Activated naive CD8-positive, alpha-beta T cell (primary cell): ENCODE results near the gene THSD1.
"Not testable (repeated sequence)": the region's sequence is repeated elsewhere in the genome, so short reads cannot be mapped to it uniquely, and the experiment has no call there.

ENCODE experiments used
- H3K27ac Mint-ChIP-seq: one replicate; pipeline ENCODE4 v1.8.0; 2021; ENCODE audit warnings: mixed read lengths
- H3K27me3 Mint-ChIP-seq: one replicate; pipeline ENCODE4 v1.8.0; 2021; ENCODE audit warnings: mixed read lengths
- H3K36me3 Mint-ChIP-seq: one replicate; pipeline ENCODE4 v1.8.0; 2021; ENCODE audit warnings: mixed read lengths
- H3K4me1 Mint-ChIP-seq: one replicate; pipeline ENCODE4 v1.8.0; 2021; ENCODE audit warnings: low read depth, mixed read lengths
- H3K4me3 Mint-ChIP-seq: one replicate; pipeline ENCODE4 v1.8.0; 2021; ENCODE audit warnings: mild to moderate bottlenecking, mixed read lengths
- H3K9me3 Mint-ChIP-seq: one replicate; pipeline ENCODE4 v1.8.0; 2021; ENCODE audit warnings: low read depth, mixed read lengths

The THSD1 gene

GRCh38 chr13:52353193-52353592, 52.8 kb downstream of the THSD1 start:
- Mint-ChIP-seq H3K4me3 (no peak overlapping the region), H3K27me3 (peaks cover 12% of the 10 kb centered on the region), H3K36me3 (peaks cover 2% of the 10 kb centered on the region), H3K4me1 (no peaks in the 10 kb centered on the region), H3K27ac (no peak overlapping the region), H3K9me3 (no peaks in the 10 kb centered on the region)

GRCh38 chr13:52348983-52349780, 56.8 kb downstream of the THSD1 start:
- peaks cover 9% of the 10 kb centered on the region for H3K27me3 Mint-ChIP-seq
- peaks cover 2% of the 10 kb centered on the region for H3K36me3 Mint-ChIP-seq
- no peaks in the 10 kb centered on the region for H3K9me3 Mint-ChIP-seq

GRCh38 chr13:52348071-52348470, 57.9 kb downstream of the THSD1 start:
- Mint-ChIP-seq H3K9me3 (no peaks in the 10 kb centered on the region), H3K36me3 (peaks cover 2% of the 10 kb centered on the region), H3K27me3 (peaks cover 9% of the 10 kb centered on the region), H3K27ac (no peak overlapping the region), H3K4me3 (no peak overlapping the region), H3K4me1 (peaks cover 2% of the 10 kb centered on the region)

More at GRCh38 chr13:52348983-52349780, 56.8 kb downstream of the THSD1 start:
- Mint-ChIP-seq H3K4me1 (no peaks in the 10 kb centered on the region), H3K4me3 (no peak overlapping the region), H3K27ac (no peak overlapping the region)

- Mint-ChIP-seq H3K27me3 (peaks cover 8% of the 10 kb centered on the region), H3K9me3 (no peaks in the 10 kb centered on the region), H3K27ac (no peak overlapping the region), H3K4me1 (peaks cover 2% of the 10 kb centered on the region), H3K36me3 (no peaks in the 10 kb centered on the region), H3K4me3 (no peak overlapping the region)
Observed at GRCh38 chr13:52345631-52346251, 60.2 kb downstream of the THSD1 start.

- Mint-ChIP-seq H3K4me1 (peaks cover 2% of the 10 kb centered on the region), H3K9me3 (no peaks in the 10 kb centered on the region), H3K27me3 (peaks cover 8% of the 10 kb centered on the region), H3K36me3 (no peaks in the 10 kb centered on the region), H3K27ac (no peak overlapping the region), H3K4me3 (no peak overlapping the region)
Observed at GRCh38 chr13:52345048-52345447, 60.9 kb downstream of the THSD1 start.

- Mint-ChIP-seq H3K27me3 (peaks cover 8% of the 10 kb centered on the region), H3K9me3 (no peaks in the 10 kb centered on the region), H3K27ac (no peak overlapping the region), H3K4me3 (no peak overlapping the region), H3K4me1 (peaks cover 2% of the 10 kb centered on the region), H3K36me3 (no peaks in the 10 kb centered on the region)
Observed at GRCh38 chr13:52344108-52344507, 61.9 kb downstream of the THSD1 start.

- not testable (repeated sequence) for H3K4me3 Mint-ChIP-seq, H3K36me3 Mint-ChIP-seq, H3K9me3 Mint-ChIP-seq, H3K4me1 Mint-ChIP-seq, H3K27me3 Mint-ChIP-seq, H3K27ac Mint-ChIP-seq
Observed at GRCh38 chr13:52342203-52342602, 63.8 kb downstream of the THSD1 start.

- not testable (repeated sequence) for H3K27ac Mint-ChIP-seq, H3K9me3 Mint-ChIP-seq, H3K36me3 Mint-ChIP-seq, H3K27me3 Mint-ChIP-seq, H3K4me3 Mint-ChIP-seq, H3K4me1 Mint-ChIP-seq
Observed at GRCh38 chr13:52337828-52338455, 68.0 kb downstream of the THSD1 start.

GRCh38 chr13:52334107-52334506, 71.9 kb downstream of the THSD1 start:
- not testable (repeated sequence) for H3K27ac Mint-ChIP-seq, H3K36me3 Mint-ChIP-seq, H3K4me1 Mint-ChIP-seq, H3K27me3 Mint-ChIP-seq, H3K4me3 Mint-ChIP-seq, H3K9me3 Mint-ChIP-seq

- H3K4me1 Mint-ChIP-seq, H3K36me3 Mint-ChIP-seq, H3K9me3 Mint-ChIP-seq, H3K4me3 Mint-ChIP-seq, H3K27ac Mint-ChIP-seq, H3K27me3 Mint-ChIP-seq: not testable (repeated sequence)
Observed at GRCh38 chr13:52331844-52332243, 74.1 kb downstream of the THSD1 start.
